ENCODE measurements around the gene CCL21. TPM values are rescaled to one million over a fixed set of nuclear protein-coding genes. Genes with fewer than 3 reads are reported as not detected.

CCL21 gene
- not detected in 2 replicates for total RNA-seq (2013; cell fraction: nucleolus; rRNA removed)
- not detected in 2 replicates for total RNA-seq (2014; rRNA removed)
- not detected in 2 replicates for total RNA-seq (2014; rRNA removed; fragmentation: Illumina TruSeq; extraction: Trizol)
- 0.24 and 0.26 TPM in 2 replicates for total RNA-seq (2021)
- not detected for polyA plus RNA-seq (2011; ENCODE audit: low read depth)
- polyA plus RNA-seq (2011; rRNA removed), result not detected in 2 replicates
- polyA plus RNA-seq (2011; cell fraction: cytosol; rRNA removed), result not detected in 2 replicates
- polyA plus RNA-seq (2011; cell fraction: nucleus; rRNA removed), result not detected in 2 replicates
- polyA plus RNA-seq (2012), result not detected in 2 replicates
- not detected in 2 replicates for polyA plus RNA-seq (2014; fragmentation: Illumina TruSeq; extraction: Trizol)
- not detected for polyA plus RNA-seq (2014; fragmentation: Nextera tagmentation; extraction: Ambion mirVana)
- polyA plus RNA-seq (2014; rRNA removed), result not detected in 2 replicates
- polyA plus RNA-seq (2016; fragmentation: Nextera tagmentation; extraction: Ambion mirVana), result not detected
- not detected in 2 replicates for polyA minus RNA-seq (2011; rRNA and poly(A)+ RNA removed)
- not detected in 2 replicates for polyA minus RNA-seq (2011; cell fraction: cytosol; rRNA and poly(A)+ RNA removed)
- not detected in 2 replicates for polyA minus RNA-seq (2011; cell fraction: nucleus; rRNA and poly(A)+ RNA removed)
- not detected for Bru-seq, nascent RNA
- not detected for BruChase-seq, experiment 1, labeled RNA remaining after a 6-hour chase
- not detected for BruChase-seq, experiment 2, labeled RNA remaining after a 2-hour chase
- long read RNA-seq, experiment 1, result 0 reads
- long read RNA-seq, experiment 2, result 0 reads

- no peaks in the 10 kb centered on the region for H3K36me3 ChIP-seq (ENCODE audit: control insufficient read depth in 2 of 2, insufficient read depth in 2 of 2, low read length in 1 of 2)
- no peaks in the 10 kb centered on the region for H3K4me1 ChIP-seq (ENCODE audit: control insufficient read depth, insufficient read depth, low read length)
- intact Hi-C loops (cut with micrococcal nuclease; ENCODE audit: unreplicated experiment), result no loop called here
- ChIA-PET RAD21 (ENCODE audit: unreplicated experiment) (no interaction called here), SMC1A (ENCODE audit: uncharacterized antibody, unreplicated experiment) (no interaction called here), POLR2A (interaction anchor here (0.5 kb wide), 1 partner anchor 1344 kb away, joined by 4 read pairs; no protein-coding TSS in a partner anchor), CTCF (interaction anchor here (1.6 kb wide), 1 partner anchor 9 kb away, joined by 5 read pairs; no protein-coding TSS in a partner anchor)
- no peak within 1 kb of the TSS for H3K9ac ChIP-seq (ENCODE audit: control insufficient read depth, insufficient read depth, low read length)
- no peak for TF ChIP-seq GATAD2B (conservative IDR thresholded peaks at IDR 0.05; ENCODE audit: low read depth)
- no peak for TF ChIP-seq SPI1 (IDR thresholded peaks at IDR 0.05; ENCODE audit: borderline replicate concordance, insufficient read depth, low read depth, low read length)
- no peak for TF ChIP-seq SREBF2 (IDR thresholded peaks at IDR 0.05; ENCODE audit: low read length)
- no peak for TF ChIP-seq JUND (IDR thresholded peaks at IDR 0.05; ENCODE audit: low read depth, low read length)
- no peak for TF ChIP-seq POLR2AphosphoS2 (IDR thresholded peaks at IDR 0.05; ENCODE audit: low read depth, low read length)
- no peak for TF ChIP-seq BRCA1 (IDR thresholded peaks at IDR 0.05; ENCODE audit: low read depth, low read length)
- TF ChIP-seq YY1 (IDR thresholded peaks at IDR 0.05; ENCODE audit: low read depth, low read length), result no peak
- no peak for TF ChIP-seq STAT3 (IDR thresholded peaks at IDR 0.05; ENCODE audit: low read depth, low read length)
- TF ChIP-seq BMI1 (IDR thresholded peaks at IDR 0.05; ENCODE audit: borderline replicate concordance), result no peak
- no peak for TF ChIP-seq ZBTB11 (CRISPR knock-in tag; IDR thresholded peaks at IDR 0.05)
- no peak for TF ChIP-seq POLR2A (IDR thresholded peaks at IDR 0.05; ENCODE audit: low read depth, low read length)
- TF ChIP-seq EP300 (IDR thresholded peaks at IDR 0.05; ENCODE audit: borderline replicate concordance in 1 of 2, control insufficient read depth in 1 of 2, low read depth in 2 of 2, low read length in 2 of 2), result no peak
- no peak for TF ChIP-seq ZBTB33 (IDR thresholded peaks at IDR 0.05)
- no peak for TF ChIP-seq RBBP5 (conservative IDR thresholded peaks at IDR 0.05)
- no peak for TF ChIP-seq FOS (IDR thresholded peaks at IDR 0.05; ENCODE audit: borderline replicate concordance, extremely low read depth, insufficient read length)
- H4K20me1 ChIP-seq (ENCODE audit: control insufficient read depth, insufficient read depth), result no peaks in the 10 kb centered on the region
- H3K4me2 ChIP-seq (ENCODE audit: control insufficient read depth, insufficient read depth), result no peak within 1 kb of the TSS
- no peak within 1 kb of the TSS for H2AFZ ChIP-seq (ENCODE audit: control insufficient read depth, low read depth, low read length)
- no peak within 1 kb of the TSS for H3K27ac ChIP-seq (ENCODE audit: control insufficient read depth, insufficient read depth)
- WGBS (ENCODE audit: insufficient coverage, insufficient replicate concordance, low lambda C conversion rate, missing lambda C conversion rate), result 4% methylated on average over 2 of the region's 2 CpGs
- ATAC-seq, result no peak
- no TSS peak for BruUV-seq (replicated peaks)
- in situ Hi-C loops (cut with MboI), result no loop called here
- no peak within 1 kb of the TSS for H3K4me3 ChIP-seq
- no peak for FAIRE-seq
- DNase-seq (ENCODE audit: low read depth, low spot score), result no peak
- H3K27me3 ChIP-seq (replicated peaks in 1 of 2; ENCODE audit: control insufficient read depth in 2 of 2, insufficient read depth in 2 of 2, low read length in 1 of 2), result peaks cover 0 to 1% of the 10 kb centered on the region in 2 experiments; a peak in 2 of 4 replicates
- no peaks in the 10 kb centered on the region for H3K9me3 ChIP-seq (replicated peaks; ENCODE audit: control insufficient read depth, insufficient read depth, low read length)
- no peaks in the 10 kb centered on the region for H3K79me2 ChIP-seq (ENCODE audit: control insufficient read depth, insufficient read depth, low read length)
These were observed at the start of gene CCL21 for GRCh38 chr9:34710023-34710422. Gene CCL21, minus strand, starts transcription at chr9:34710136. Its CDS starts 70 bp downstream, at chr9:34710066.
